Muscle of back (tissue), 11 donors: ENCODE measurements around the gene SPIB. TPM values are rescaled to one million over a fixed set of nuclear protein-coding genes. Genes with fewer than 3 reads are reported as not detected.

Source experiments
- DNase-seq, 3 donors: peaks; one replicate each; pipeline versions ENCODE4 v3.0.0 to v3.0.0-alpha.2; 2013
- polyA plus RNA-seq, 10 donors: library from polyadenylated mRNA; unstranded; fragments of 120-200 nt; gene quantifications; one replicate each; pipeline ENCODE4 v1.2.1, GENCODE V29; 2013; ENCODE audit not compliant: insufficient read length in 10 of 10

Gene SPIB
- polyA plus RNA-seq, 10 donors, result 0.18 to 1.4 (median 0.60) TPM

DNA sequence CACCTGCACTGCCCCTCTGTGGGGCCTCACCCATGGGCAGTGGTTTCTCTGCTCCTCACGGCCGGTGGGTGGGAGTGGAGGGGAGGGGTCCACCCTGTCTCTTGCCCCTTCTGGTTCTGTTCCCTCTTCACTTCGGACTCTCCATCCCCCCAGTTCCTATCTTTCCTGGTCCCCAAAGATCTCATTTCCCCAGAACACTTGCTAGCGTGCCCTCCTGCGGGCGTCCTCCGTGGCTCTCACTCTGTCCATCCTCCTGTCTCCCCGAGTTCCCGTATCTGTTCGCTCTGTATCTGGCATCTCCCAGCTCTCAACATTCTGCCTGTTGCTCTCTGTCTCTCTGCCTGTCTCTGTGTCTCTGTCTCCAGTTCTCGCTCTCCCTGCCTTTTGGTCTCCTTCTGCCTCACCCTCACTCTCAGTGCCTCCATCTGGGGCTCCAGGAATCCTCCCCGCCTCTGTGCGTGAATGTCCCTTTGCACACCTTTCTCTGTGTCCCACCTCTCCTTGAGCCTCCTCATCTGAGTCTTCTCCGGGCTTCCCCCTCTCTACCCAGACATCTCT, 363 bp downstream of the SPIB start:
- DNase-seq, result no peak

DNA sequence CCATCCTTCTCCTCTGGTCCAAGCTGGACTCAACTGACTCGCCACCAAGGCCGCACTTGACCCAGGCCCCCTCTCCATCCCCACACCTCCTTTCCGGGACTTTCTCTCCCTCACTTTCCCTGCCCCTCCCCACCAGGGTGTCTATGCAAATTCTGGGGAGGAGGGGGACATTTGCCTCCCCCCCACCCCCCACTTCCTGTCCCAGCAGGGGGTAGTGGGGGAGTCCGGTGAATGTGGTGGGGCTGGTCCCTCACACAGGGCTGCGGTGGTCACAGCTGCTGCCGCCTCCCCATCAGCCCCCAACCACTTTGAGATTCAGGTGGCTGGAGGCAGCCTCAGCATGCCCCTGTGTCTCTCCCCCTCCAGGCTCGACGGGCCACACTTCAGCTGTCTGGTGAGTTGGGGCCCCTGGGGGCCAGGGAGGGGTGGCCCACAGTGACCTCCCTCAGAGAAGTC, 870 bp downstream of the SPIB start:
- no peak for DNase-seq

DNA sequence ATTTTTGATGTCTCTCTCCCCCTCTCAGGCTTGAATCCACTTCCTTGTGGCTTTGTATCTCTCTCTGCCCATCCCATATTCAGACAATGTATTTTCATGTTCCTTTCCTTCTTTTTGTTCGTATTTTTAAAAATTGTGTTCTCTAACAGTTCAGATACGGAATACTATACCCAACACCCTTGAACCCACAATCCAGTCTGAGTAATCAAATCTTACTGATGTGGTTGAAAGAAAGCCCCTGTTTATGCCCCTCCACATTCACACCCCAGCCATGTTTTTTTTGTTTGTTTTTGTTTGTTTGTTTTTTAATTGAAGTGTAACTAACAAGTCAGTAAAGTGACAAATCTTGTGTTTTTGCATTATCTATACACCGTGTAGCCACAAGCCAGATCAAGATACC, 1.4 kb downstream of the SPIB start:
- no peak for DNase-seq

DNA sequence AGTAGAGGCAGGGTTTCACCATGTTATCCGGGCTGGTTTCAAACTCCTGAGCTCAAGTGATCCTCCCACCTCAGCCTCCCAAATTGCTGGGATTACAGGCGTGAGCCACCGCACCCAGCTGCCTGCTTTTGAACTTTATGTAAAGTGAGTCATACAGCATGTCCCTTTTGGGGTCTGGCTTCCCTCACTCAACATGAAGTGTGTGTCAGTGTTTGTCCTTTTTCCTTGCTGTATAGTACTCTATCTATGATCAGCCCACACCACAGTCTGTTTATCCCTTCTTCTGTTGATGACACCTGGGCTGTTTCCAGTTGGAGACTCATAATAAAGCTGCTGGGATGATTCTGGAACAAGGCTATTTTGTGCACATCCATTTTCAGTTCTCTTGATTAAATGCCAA, 2.1 kb downstream of the SPIB start:
- no peak for DNase-seq

DNA sequence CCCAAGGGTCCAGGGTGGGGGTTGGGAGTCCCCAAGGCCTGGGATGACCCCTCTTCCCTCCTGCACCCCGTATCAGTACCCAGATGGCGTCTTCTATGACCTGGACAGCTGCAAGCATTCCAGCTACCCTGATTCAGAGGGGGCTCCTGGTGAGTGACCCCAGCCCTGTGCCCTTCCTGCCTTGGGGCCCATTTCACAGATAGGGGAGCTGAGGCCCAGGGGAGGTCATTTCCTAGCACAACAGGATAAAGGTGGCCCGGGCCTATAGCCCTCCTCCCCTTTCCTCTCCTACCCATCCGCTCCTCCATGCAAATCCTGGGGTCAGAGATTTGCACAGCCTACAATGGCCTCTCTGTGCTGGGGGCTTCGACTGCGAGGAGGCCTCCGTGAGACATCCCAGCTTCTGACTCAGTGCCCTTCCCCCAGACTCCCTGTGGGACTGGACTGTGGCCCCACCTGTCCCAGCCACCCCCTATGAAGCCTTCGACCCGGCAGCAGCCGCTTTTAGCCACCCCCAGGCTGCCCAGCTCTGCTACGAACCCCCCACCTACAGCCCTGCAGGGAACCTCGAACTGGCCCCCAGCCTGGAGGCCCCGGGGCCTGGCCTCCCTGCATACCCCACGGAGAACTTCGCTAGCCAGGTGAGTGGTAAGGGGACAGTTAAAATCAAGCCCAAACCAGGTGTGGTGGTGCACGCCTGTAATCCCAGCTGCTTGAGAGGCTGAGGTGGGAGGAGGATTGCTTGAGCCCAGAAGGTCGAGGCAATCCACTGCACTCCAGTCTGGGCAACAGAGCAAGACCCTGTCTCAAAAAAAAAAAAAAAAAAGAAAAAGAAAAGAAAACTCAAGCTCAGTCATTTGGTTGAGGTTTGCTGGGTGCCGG, 3.9 kb downstream of the SPIB start:
- DNase-seq, result no peak

DNA sequence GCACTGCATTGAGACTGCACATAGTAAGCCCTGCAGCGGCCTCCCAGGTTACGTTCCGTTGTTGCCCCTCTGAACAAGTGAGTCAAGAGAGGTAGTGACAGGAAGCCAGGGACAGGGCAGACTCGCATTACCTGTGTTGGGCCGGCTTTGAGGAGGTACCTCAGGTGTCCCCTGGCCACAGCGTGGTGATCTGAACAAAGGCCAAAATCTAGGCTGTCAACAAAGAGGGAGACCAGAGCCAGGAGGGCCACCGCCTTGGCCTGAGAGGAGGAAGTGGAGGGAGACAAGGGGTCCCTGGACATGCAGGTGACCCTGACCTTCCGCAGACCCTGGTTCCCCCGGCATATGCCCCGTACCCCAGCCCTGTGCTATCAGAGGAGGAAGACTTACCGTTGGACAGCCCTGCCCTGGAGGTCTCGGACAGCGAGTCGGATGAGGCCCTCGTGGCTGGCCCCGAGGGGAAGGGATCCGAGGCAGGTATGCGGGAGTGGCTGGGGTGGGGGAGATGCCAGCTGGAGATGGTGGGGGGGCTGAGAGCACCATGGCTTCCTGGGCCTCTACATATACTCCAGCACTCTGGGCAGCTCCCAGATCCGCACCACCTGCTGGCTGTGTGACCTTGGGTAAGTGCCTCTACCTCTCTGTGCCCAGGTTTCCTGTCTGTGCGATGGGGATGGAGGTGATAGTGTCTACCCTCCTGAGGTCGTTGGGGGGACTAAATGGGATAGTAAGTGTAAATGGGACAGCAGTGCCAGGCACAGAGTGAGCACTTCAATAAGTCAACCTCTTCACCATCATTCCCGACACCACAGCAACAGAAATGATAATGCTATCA, 4.8 kb downstream of the SPIB start:
- DNase-seq, result no peak

DNA sequence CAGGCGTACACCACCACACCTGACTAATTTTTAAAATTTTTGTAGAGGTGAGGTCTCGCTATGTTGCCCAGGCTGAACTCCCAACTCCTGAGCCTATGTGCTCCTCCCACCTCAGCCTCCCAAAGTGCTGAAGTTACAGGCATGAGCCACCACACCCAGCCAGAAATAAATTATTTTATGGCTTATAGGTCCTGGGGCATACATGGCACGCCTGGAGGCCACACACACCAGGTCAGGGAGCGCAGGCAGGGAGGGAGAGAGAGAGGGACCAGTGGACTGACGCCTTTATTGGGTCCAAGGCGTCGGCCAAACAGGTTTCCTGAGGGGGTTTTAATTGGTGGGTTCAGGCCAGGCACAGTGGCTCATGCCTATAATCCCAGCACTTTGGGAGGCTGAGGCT, 6.8 kb downstream of the SPIB start:
- DNase-seq, result no peak

DNA sequence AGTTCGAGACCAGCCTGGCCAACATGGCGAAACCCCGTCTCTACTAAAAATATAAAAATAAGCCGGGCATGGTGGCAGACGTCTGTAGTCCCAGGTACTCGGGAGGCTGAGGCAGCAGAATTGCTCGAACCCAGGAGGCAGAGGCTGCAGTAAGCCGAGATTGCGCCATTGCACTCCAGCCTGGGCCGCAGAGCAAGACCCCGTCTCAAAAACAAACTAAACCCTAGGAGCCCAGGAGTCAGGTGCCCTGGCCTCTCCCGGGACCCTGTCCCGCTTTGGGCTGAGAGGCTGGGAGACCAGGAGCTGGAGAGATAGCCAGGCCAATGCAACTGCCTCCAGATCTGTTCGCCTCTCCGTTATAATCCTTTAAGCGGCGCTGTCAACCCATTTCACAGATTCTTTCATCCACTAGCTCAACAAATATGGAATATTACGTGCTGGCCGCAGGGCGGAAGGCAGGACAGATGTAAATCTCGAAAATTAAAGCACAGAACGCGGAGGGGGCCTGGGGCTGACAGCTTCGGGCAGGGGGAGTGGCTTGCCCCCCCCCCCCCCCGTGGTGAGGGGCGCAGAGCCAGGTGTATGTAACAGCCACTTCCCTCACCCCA, 8.7 kb downstream of the SPIB start:
- DNase-seq, result no peak

DNA sequence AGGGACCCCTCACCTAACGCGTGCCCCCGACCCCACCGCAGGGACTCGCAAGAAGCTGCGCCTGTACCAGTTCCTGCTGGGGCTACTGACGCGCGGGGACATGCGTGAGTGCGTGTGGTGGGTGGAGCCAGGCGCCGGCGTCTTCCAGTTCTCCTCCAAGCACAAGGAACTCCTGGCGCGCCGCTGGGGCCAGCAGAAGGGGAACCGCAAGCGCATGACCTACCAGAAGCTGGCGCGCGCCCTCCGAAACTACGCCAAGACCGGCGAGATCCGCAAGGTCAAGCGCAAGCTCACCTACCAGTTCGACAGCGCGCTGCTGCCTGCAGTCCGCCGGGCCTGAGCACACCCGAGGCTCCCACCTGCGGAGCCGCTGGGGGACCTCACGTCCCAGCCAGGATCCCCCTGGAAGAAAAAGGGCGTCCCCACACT, 9.3 kb downstream of the SPIB start:
- DNase-seq, result peak; percentile 65 to 95 (median 86)

DNA sequence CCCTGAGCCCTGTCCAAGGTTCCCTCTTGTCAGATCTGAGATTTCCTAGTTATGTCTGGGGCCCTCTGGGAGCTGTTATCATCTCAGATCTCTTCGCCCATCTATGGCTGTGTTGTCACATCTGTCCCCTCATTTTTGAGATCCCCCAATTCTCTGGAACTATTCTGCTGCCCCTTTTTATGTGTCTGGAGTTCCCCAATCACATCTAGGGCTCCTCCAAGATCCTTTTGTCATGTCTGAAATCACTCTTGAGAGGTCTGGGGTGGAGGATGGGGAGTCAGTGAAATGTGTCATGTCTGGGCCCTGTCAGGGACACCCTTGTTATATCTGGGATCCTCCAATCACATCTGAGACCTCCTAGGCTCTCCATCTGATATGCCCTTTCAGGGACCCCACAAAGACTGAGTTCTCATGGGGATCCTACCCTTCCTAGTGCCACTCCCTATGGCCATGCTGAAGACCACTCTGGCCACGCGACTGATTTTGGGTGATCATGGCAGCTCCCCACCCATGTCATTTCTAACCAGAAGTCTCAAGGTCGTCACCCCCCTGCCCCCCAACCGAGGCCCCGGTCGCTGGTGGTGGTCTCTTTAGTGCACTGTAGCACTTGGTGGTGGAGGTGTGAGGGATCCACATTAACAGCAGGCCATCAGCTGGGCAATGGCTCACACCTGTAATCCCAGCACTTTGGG, 10.2 kb downstream of the SPIB start:
- no peak for DNase-seq

DNA sequence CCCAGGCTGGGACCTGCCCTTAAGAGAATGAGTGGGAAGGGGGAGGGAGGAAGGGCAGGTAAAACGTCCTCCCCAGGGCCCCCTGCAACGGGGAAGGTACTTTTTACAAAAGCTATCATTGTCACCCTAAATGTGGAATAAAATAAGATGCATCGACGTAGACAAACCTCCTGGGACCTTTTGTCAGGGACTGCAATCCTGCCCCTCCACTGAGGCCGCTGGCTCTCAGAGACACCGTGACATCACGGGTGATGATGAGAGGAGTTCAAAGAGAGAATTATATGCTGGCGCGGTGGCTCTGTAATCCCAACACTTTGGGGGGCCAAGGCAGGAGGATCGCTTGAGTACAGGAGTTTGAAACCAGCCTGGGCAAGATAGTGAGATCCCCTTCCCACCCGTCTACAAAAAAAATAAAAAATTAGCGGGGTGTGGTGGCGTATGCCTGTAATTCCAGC, 12.2 kb downstream of the SPIB start:
- DNase-seq, result no peak

DNA sequence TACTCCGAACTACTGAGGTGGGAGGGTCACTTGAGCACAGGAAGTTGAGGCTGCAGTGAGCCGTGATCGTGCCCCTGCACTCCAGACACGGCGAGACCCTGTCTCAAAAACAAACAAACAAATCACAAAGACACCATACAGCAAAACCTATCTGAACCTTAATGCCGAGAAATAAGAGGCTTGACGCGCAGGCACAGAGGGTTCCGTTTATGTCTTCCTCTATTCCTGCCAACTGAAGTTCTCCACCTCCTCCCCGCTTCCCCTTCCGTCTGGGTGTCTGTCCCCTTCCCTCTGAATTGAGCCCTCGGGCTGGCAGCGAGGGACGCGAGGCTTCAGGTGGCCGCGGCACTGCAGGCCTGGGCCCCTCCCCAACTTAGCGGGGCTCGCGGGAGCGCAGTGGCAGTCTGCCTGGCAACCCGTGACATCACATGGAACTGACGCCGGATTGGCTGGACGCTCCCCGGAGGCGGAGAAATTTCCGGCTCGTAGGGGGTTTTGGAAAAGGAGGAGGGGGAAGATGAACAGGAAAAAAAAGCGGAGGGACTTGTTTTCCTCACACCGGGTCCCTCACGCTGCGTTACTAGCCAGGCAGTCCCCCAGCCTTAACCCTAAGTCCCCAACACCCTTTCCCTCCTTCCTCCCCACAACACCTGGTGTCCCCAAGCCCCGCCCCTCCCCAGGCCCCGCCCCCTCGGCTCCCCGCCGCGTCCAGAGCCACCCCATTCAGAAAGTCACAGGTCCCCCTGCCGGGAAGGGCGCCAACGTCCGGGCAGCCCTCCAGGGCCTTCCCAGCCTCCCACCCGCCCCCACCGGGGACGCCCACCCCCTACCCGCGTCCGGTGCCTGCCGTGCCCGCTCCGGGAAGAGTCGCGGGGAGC, 12.8 kb downstream of the SPIB start:
- DNase-seq, result peak; percentile 80 to 95 (median 91)

DNA sequence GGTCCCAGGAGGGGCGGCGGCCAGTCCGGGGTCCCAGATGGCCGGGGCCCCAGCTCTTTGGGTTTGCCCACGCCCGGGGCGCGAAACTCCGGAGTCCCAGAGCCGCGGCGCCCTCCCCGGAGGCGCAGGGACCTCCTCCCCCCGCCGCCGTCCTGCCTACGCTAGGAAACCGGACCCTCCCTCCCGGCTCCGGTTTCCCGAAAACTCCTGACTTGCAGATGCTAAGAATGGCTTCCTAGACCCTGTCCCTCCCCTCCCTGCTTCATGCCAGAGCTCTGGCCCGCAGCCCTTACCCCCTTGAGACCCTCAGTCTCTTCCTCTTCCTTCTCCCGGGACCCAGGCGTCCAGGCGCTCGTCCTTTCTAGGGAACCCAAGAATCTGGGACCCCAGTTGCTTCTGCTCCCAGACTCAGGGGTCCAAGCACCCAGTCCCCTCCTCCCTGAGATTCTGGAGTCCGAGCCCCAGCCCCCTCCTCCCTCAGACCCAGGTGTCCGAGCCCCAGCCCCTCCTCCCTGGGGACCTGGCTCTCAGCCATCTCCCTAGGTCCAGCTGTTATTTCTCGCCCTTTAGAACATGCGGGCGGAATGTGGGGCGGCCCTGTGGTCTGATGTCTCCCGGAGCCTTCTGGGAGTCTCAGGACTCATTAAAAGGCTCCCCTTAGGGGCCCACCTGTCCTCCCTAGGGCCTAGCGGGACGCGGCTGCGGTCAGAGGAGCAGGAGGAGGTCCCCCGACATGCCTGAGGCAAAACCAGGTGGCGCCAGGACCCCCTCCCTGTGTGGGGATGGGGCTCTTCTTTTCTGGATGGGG, 13.7 kb downstream of the SPIB start, which contains the start of gene MYBPC2:
MYBPC2 (plus strand) TSS at position 672 of the 808 bp plus-strand sequence; CDS start at position 734, 62 bp downstream.
- DNase-seq, result peak; percentile 54 to 80 (median 64)

DNA sequence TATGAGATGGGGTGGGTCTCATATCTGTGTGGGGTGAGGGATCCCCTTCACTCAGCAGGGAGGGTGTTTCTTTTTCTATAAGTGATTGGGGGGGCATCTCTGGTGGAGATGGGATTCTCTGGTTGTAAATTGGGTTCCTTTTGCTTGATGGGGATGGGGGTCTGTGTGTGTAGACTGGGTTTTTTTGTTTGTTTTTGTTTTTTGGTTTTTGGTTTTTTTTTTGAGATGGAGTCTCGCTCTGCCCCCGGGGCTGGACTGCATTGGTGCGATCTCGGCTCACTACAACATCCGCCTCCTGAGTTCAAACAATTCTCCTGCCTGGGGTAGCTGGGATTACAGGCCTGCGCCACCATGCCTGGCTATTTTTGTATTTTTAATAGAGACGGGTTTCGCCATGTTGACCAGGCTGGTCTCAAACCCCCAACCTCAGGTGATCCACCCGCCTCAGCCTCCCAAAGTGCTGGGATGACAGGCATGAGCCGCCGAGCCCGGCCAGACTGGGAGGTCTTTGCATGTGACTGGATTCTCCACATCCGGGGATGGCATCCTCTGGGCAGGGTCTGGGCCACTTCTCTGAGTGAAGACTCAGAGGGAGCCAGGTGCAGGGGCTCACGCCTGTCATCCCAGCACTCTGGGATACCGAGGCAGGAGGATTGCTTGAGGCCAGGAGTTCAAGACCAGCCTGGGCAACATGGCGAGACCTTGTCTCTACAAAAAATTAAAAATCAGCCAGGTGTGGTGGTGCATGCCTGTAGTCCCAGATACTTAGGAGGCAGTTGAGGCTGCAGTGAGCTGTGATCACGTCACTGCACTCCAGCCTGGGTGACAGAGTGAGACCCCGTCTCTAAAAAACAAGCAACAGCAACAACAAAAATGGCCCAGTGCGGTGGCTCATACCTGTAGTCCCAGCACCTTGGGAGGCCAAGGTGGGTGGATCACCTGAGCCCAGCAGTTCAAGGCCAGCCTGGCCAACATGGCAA, 14.8 kb downstream of the SPIB start:
- DNase-seq, result no peak

DNA sequence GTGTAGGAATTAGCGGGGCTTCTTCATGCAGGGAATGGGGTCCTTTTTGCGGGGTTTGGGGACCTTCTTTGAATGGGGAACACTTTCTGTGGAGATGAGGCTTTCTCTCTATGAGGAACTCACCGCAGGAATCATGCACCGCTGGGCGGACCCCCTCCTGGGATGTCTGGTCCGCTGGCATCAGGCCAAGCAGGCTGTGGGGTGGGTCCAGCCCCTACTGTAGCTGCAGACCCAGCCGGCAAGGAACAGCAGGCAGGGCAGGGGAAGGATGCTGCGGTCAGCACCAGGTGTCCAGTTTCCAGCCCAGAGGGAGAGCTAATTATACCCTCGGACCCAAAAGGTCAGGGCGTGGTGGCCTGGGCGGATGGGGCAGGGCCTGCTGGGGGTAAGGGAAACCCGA, 15.8 kb downstream of the SPIB start:
- no peak for DNase-seq

DNA sequence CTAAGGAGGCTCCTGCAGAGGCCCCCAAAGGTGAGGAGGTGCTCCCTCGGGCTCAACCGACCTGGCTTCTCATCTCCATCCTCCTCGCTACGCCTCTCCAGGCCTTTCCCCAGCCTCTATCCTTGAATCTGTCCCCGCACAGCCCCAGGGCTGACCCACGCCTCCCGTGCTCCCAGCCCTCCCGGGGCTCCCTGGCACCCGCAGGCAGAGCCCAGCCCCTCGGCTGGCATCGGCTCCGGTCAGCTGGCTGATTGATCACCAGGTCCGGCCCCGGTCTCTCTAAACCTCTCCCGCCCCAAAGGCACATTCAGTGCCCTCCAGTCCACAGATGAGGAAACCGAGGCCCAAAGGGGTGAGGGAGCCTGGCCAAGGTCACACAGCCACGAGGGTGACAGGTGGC, 16.5 kb downstream of the SPIB start:
- DNase-seq, result no peak

DNA sequence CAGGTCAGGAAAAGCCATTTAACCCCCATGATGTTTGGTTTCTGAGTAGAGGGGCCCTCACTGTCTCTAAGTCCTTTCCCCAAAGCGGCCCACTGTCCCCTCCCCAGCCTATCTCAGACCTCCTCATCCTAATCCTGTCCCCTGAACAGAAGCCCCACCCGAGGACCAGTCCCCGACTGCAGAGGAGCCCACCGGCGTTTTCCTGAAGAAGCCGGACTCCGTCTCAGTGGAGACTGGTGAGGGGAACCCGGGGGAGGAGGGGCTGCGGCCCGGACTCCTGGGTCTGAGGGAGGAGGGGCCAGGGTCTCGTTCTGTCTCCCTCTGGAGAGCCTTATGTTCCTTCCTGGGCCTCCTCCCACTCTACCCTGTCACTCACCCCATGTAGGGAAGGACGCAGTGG, 16.9 kb downstream of the SPIB start:
- DNase-seq, result no peak

DNA sequence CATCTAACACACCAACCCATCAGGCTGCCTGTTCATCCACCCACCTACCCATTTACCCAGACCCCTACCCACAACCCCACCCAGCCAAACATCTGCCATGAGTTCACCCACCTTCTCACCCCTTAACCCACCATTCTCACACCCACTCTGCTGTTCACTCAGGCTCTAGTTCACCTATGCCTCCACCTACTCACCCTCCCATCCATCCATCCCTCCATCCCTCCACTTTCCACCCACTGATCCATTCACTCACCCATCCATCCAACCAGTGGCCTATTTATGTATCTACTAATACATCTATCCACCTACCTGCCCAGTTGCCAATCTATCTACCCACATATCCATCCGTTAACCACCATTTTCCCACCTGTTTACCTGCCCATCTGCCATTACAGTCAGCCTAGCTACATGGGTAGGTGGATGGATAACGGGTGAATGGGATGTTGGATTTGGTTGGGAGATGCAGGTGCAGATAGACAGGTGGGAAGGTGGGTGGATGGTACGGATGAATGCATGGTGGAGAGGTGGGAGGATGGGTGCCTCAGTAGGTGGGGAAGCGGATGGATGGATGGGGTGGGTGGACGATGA, 19.2 kb downstream of the SPIB start:
- DNase-seq, result no peak
